GM12891 (cell line): ENCODE data around the gene CEP120.

ENCODE experiments used
- DNase-seq: peaks from one replicate; pipeline ENCODE4 v3.0.0; 2011; ENCODE audit warnings: low spot score; ENCODE audit not compliant: insufficient read length
- FAIRE-seq: peaks from 2 replicates; lab custom pipeline; 2011; peaks lifted over from hg19 to GRCh38; lab: Jason Lieb, UNC
- PAX5 ChIP-seq: IDR thresholded peaks from 2 replicates; pipeline ENCODE4 v1.6.1; 2011; ENCODE audit warnings: low read length, moderate library complexity, mild to moderate bottlenecking; ENCODE audit not compliant: insufficient read depth, severe bottlenecking
- POLR2A ChIP-seq: IDR thresholded peaks from 2 replicates; pipeline ENCODE4 v1.6.1; 2011; ENCODE audit warnings: low read depth, low read length, control low read depth
- POLR2AphosphoS5 ChIP-seq: IDR thresholded peaks from 2 replicates; pipeline ENCODE4 v1.6.1; 2011; ENCODE audit warnings: low read depth, low read length, control low read depth
- POU2F2 ChIP-seq: IDR thresholded peaks from 2 replicates; pipeline ENCODE4 v1.6.1; 2011; ENCODE audit warnings: low read depth, mild to moderate bottlenecking, control low read depth, low read length, moderate library complexity
- SPI1 ChIP-seq: IDR thresholded peaks from 2 replicates; pipeline ENCODE4 v1.6.1; 2011; ENCODE audit warnings: low read depth, low read length, control low read depth
- TAF1 ChIP-seq: IDR thresholded peaks from 2 replicates; pipeline ENCODE4 v1.6.1; 2011; ENCODE audit warnings: low read depth, low read length, control low read depth

The CEP120 gene

GRCh38 chr5:123364441-123365155 is 58.6 kb downstream of the CEP120 start:
- no peak for TF ChIP-seq TAF1
- TF ChIP-seq POLR2AphosphoS5, result no peak
- no peak for TF ChIP-seq POU2F2
- no peak for TF ChIP-seq SPI1
- TF ChIP-seq PAX5, result no peak
- TF ChIP-seq POLR2A, result no peak
- DNase-seq (no peak), FAIRE-seq (no peak)

GRCh38 chr5:123360910-123361309 is 62.3 kb downstream of the CEP120 start:
- TF ChIP-seq POU2F2 (no peak), TAF1 (no peak), PAX5 (no peak), SPI1 (no peak), POLR2AphosphoS5 (no peak), POLR2A (no peak)
- no peak for FAIRE-seq
- DNase-seq, result no peak

- FAIRE-seq, result no peak
- TF ChIP-seq POLR2AphosphoS5, result no peak
- TF ChIP-seq TAF1, result no peak
- TF ChIP-seq POU2F2, result no peak
- TF ChIP-seq SPI1, result no peak
- TF ChIP-seq PAX5, result no peak
- TF ChIP-seq POLR2A, result no peak
- DNase-seq, result no peak
These were observed 63.0 kb downstream of the CEP120 start for GRCh38 chr5:123360201-123360571.

GRCh38 chr5:123359454-123360200 is 63.6 kb downstream of the CEP120 start:
- no peak for DNase-seq
- peak; percentile 61 for TF ChIP-seq SPI1
- no peak for TF ChIP-seq TAF1
- FAIRE-seq, result no peak

GRCh38 chr5:123358751-123359150 is 64.5 kb downstream of the CEP120 start:
- no peak for FAIRE-seq
- TF ChIP-seq TAF1, result no peak
- no peak for TF ChIP-seq POU2F2
- TF ChIP-seq POLR2AphosphoS5, result no peak
- TF ChIP-seq POLR2A, result no peak
- no peak for TF ChIP-seq SPI1
- TF ChIP-seq PAX5, result no peak

GRCh38 chr5:123358304-123358703 is 64.9 kb downstream of the CEP120 start:
- no peak for TF ChIP-seq PAX5
- TF ChIP-seq TAF1, result no peak
- no peak for TF ChIP-seq POU2F2
- TF ChIP-seq POLR2AphosphoS5, result no peak
- TF ChIP-seq POLR2A, result no peak
- TF ChIP-seq SPI1, result no peak
- no peak for FAIRE-seq
- no peak for DNase-seq

More at GRCh38 chr5:123358751-123359150, 64.5 kb downstream of the CEP120 start:
- DNase-seq, result no peak

GRCh38 chr5:123351820-123352219 is 71.4 kb downstream of the CEP120 start:
- DNase-seq (no peak), FAIRE-seq (no peak)

GRCh38 chr5:123351240-123351639 is 72.0 kb downstream of the CEP120 start:
- FAIRE-seq (no peak), DNase-seq (no peak)
- TF ChIP-seq POLR2A, result no peak

More at GRCh38 chr5:123351820-123352219, 71.4 kb downstream of the CEP120 start:
- TF ChIP-seq POLR2AphosphoS5, result no peak
- TF ChIP-seq POU2F2, result no peak

GRCh38 chr5:123350742-123351141 is 72.5 kb downstream of the CEP120 start:
- no peak for FAIRE-seq
- DNase-seq, result no peak
- TF ChIP-seq SPI1 (no peak), POLR2A (no peak), POU2F2 (no peak), TAF1 (no peak), POLR2AphosphoS5 (no peak), PAX5 (no peak)

- no peak for TF ChIP-seq POU2F2
- no peak for TF ChIP-seq POLR2A
- no peak for TF ChIP-seq POLR2AphosphoS5
- TF ChIP-seq SPI1, result no peak
- TF ChIP-seq PAX5, result no peak
- no peak for TF ChIP-seq TAF1
- FAIRE-seq, result peak; percentile 56
- DNase-seq, result no peak
These were observed 78.3 kb downstream of the CEP120 start for GRCh38 chr5:123344816-123345426.
